GM12878 (cell line): ENCODE results near the gene RPS3A. TPM values are rescaled to one million over a fixed set of nuclear protein-coding genes. Genes with fewer than 3 reads are reported as not detected.

Experiments
- ATAC-seq: fragments of 200-7000 bp; cut with Tn5 transposase; 3 replicates; pipeline ENCODE4 v1.9.1; 2020; ENCODE audit warnings: mild to moderate bottlenecking, moderate library complexity
- BruUV-seq: library from RNA; stranded (reverse); fragments of 400-500 nt; replicated peaks from 2 replicates; lab custom pipeline; 2021; lab: Mats Ljungman, UMichigan
- CTCF ChIA-PET: fragments of 300-600 bp; sonication (Branson Sonifier 250); formaldehyde crosslinking; extraction: SDS; loops from one replicate; lab custom pipeline; 2021; ENCODE audit warnings: inconsistent platforms; lab: Yijun Ruan, JAX
- POLR2A ChIA-PET: fragments of 350-600 bp; formaldehyde crosslinking; extraction: SDS; loops from one replicate; lab custom pipeline; 2021; ENCODE audit warnings: inconsistent platforms; lab: Charles Lee
- RAD21 ChIA-PET: fragments of 300-600 bp; sonication (Branson Sonifier 250); formaldehyde crosslinking; loops from one replicate; lab custom pipeline; 2023; ENCODE audit warnings: antibody characterized with exemption; ENCODE audit not compliant: unreplicated experiment; lab: Charles Lee
- SMC1A ChIA-PET: fragments of 300-600 bp; sonication (Branson Sonifier 250); formaldehyde crosslinking; loops from one replicate; lab custom pipeline; 2023; ENCODE audit not compliant: unreplicated experiment, uncharacterized antibody; lab: Charles Lee
- DNase-seq: peaks from one replicate; pipeline ENCODE4 v3.0.0-alpha.2; 2011; ENCODE audit warnings: low read depth, low spot score
- FAIRE-seq: peaks from 3 replicates; lab custom pipeline; 2011; peaks lifted over from hg19 to GRCh38; lab: Jason Lieb, UNC
- H2AFZ ChIP-seq: 2 replicates; pipeline ENCODE4 v1.6.0; 2011; ENCODE audit warnings: low read depth, low read length, control low read depth; ENCODE audit not compliant: control insufficient read depth
- H3K27ac ChIP-seq: 2 replicates; pipeline ENCODE4 v1.5.1; 2011; ENCODE audit warnings: control low read depth; ENCODE audit not compliant: control insufficient read depth, insufficient read depth
- H3K27me3 ChIP-seq, 2 experiments: replicated peaks in 1 of 2; 2 replicates each; pipeline versions ENCODE4 v1.6.0 to v1.6.1; 2011; ENCODE audit warnings: low read length in 1 of 2; ENCODE audit not compliant: control insufficient read depth in 2 of 2, insufficient read depth in 2 of 2
- H3K36me3 ChIP-seq, 2 experiments: 2 replicates each; pipeline ENCODE4 v1.5.1; 2011; ENCODE audit warnings: low read length in 1 of 2; ENCODE audit not compliant: control insufficient read depth in 2 of 2, insufficient read depth in 2 of 2
- H3K4me1 ChIP-seq: 2 replicates; pipeline ENCODE4 v1.6.1; 2011; ENCODE audit warnings: mild to moderate bottlenecking, low read length, moderate library complexity, mixed read lengths; ENCODE audit not compliant: control insufficient read depth, insufficient read depth
- H3K4me2 ChIP-seq: 2 replicates; pipeline ENCODE4 v1.6.0; 2011; ENCODE audit warnings: control low read depth; ENCODE audit not compliant: control insufficient read depth, insufficient read depth
- H3K4me3 ChIP-seq: fragments of 200-600 bp; sonication (generic); 2 replicates; pipeline ENCODE4 v1.5.1; 2016
- H3K79me2 ChIP-seq: 2 replicates; pipeline ENCODE4 v1.6.0; 2011; ENCODE audit warnings: low read length; ENCODE audit not compliant: control insufficient read depth, insufficient read depth
- H3K9ac ChIP-seq: 2 replicates; pipeline ENCODE4 v1.8.0; 2011; ENCODE audit warnings: low read length, control low read depth, mixed read lengths; ENCODE audit not compliant: control insufficient read depth, insufficient read depth
- H3K9me3 ChIP-seq: replicated peaks from 3 replicates; pipeline ENCODE4 v1.5.1; 2011; ENCODE audit warnings: mild to moderate bottlenecking, low read length; ENCODE audit not compliant: control insufficient read depth, insufficient read depth
- H4K20me1 ChIP-seq: 2 replicates; pipeline ENCODE4 v1.6.0; 2011; ENCODE audit not compliant: control insufficient read depth, insufficient read depth
- HDAC6 ChIP-seq: fragments of 200-600 bp; sonication (generic); IDR thresholded peaks from one replicate; pipeline ENCODE4 v1.8.0; 2017; ENCODE audit warnings: antibody characterized with exemption; ENCODE audit not compliant: unreplicated experiment
- JUNB ChIP-seq: IDR thresholded peaks from 2 replicates; pipeline ENCODE4 v1.6.1; 2016; ENCODE audit warnings: antibody characterized with exemption, mild to moderate bottlenecking
- WRNIP1 ChIP-seq: IDR thresholded peaks from 2 replicates; pipeline ENCODE4 v1.6.1; 2011; ENCODE audit warnings: low read depth, low read length, improper control_type of control experiment, borderline replicate concordance
- WGBS: methylation state at CpG from one replicate; pipeline ENCODE4 v1.1.6; 2016; ENCODE audit warnings: low lambda C conversion rate; ENCODE audit not compliant: insufficient replicate concordance, insufficient coverage; ENCODE audit errors: missing lambda C conversion rate; 5-methylcytosine and 5-hydroxymethylcytosine counted together
- in situ Hi-C: fragments of 300-500 bp; cut with MboI; formaldehyde crosslinking; loops from 9 replicates; pipeline ENCODE4 v1.14.3; 2018; ENCODE audit warnings: mixed read lengths
- intact Hi-C: fragments of 100-400 bp; cut with micrococcal nuclease; formaldehyde crosslinking; loops from one replicate; pipeline ENCODE4 v1.14.2; 2022; ENCODE audit not compliant: unreplicated experiment
- polyA plus RNA-seq, 11 experiments: library from polyadenylated mRNA; depleted of rRNA in 4 of 11; unstranded in 6 of 11; stranded (reverse) in 5 of 11; fragments of >200 nt; fragmentation: Nextera tagmentation in 4 of 11; fragmentation: Illumina TruSeq in 1 of 11; extraction: Ambion mirVana in 4 of 11; extraction: Trizol in 1 of 11; gene quantifications; 1 replicate in 1 of 11; 2 replicates in 10 of 11; pipeline versions ENCODE4 v1.2.1 to v1.2.3, GENCODE V29; 2011 to 2016; ENCODE audit warnings: inconsistent platforms in 2 of 11, missing spikeins in 2 of 11, low read depth in 1 of 11
- total RNA-seq, 4 experiments: library from RNA; depleted of rRNA in 3 of 4; stranded (reverse); fragments of >200 nt in 3 of 4; fragmentation: Illumina TruSeq in 1 of 4; extraction: Trizol in 1 of 4; gene quantifications; 2 replicates each; pipeline versions ENCODE4 v1.2.1 to v1.2.3, GENCODE V29; 2013 to 2021
- TF ChIP-seq, protein P1 (sequence below): fragments of 450-650 bp; IDR thresholded peaks from 2 replicates; pipeline ENCODE4 v1.6.1; 2016; ENCODE audit warnings: mild to moderate bottlenecking

The RPS3A gene
- total and polyA plus RNA-seq, 10 of the 15 experiments (the other 5 are each of a cell fraction or from before 2014, with no cell fraction given): 1,754 to 5,827 (median 3,527) TPM

DNA sequence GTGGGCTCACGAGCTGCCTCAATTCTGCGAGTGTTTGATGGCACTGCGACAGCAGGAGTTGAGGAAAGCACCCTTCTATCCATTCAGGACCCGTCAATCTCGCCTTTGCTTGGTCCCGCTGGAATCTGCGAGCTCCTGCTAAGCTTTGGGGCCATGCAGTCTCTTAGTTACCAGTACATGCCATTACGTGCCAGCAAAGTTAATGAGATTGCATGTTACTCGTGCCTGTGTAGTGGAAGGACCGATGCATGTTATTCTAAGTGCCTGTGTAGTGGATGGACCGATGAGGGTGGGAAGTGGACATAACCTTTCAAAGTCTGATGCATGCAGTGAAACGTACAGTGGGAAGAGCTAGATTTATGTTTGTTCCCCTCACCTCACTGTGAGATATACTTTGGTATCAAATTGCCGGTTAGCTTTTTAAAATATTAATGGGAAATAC, 569 bp downstream of the RPS3A start:
- peaks cover 43% of the 10 kb centered on the region for H3K79me2 ChIP-seq
- WGBS: 3% methylated on average over 13 of the region's 13 CpGs

More for the DNA sequence above, 569 bp downstream of the RPS3A start:
- no peaks in the 10 kb centered on the region for H3K9me3 ChIP-seq
- H3K4me2 ChIP-seq: peak overlapping the region; percentile 83
- ATAC-seq (peak; percentile 18), FAIRE-seq (no peak), DNase-seq (no peak)
- in situ Hi-C loops (loop anchor here (25.0 kb wide), 1 partner anchor 1687 kb away; the partner anchor contains the start of genes ARFIP1 and TIGD4), intact Hi-C loops (loop anchor here (1.0 to 5.0 kb wide), 3 partner anchors 48 to 85 kb away; partner anchors contain the start of gene LRBA)
- ChIA-PET SMC1A (interaction anchor here (0.7 to 1.7 kb wide), 9 partner anchors 22 to 233 kb away, joined by 3 to 8 read pairs (median 3); partner anchors contain the start of gene LRBA), CTCF (interaction anchor here (1.0 to 1.7 kb wide), 5 partner anchors 17 to 139 kb away, joined by 3 to 10 read pairs (median 4); partner anchors contain the start of gene LRBA), POLR2A (interaction anchor here (0.5 to 3.2 kb wide), 7 partner anchors 17 to 803 kb away, joined by 3 to 17 read pairs (median 4); partner anchors contain the start of gene LRBA), RAD21 (interaction anchor here (0.5 to 2.6 kb wide), 8 partner anchors 14 to 811 kb away, joined by 3 to 13 read pairs (median 3); no protein-coding TSS in a partner anchor)
- BruUV-seq: TSS peak; percentile 61
- peak overlapping the region; percentile 74 for H3K27ac ChIP-seq
- H3K27me3 ChIP-seq: no peaks in the 10 kb centered on the region
- peak overlapping the region; percentile 98 for H3K4me3 ChIP-seq
- H3K9ac ChIP-seq: peak overlapping the region; percentile 95
- peaks cover 3 to 28% of the 10 kb centered on the region in 2 experiments for H3K36me3 ChIP-seq
- TF ChIP-seq HDAC6: peak; percentile 25
- TF ChIP-seq, protein P1, sequence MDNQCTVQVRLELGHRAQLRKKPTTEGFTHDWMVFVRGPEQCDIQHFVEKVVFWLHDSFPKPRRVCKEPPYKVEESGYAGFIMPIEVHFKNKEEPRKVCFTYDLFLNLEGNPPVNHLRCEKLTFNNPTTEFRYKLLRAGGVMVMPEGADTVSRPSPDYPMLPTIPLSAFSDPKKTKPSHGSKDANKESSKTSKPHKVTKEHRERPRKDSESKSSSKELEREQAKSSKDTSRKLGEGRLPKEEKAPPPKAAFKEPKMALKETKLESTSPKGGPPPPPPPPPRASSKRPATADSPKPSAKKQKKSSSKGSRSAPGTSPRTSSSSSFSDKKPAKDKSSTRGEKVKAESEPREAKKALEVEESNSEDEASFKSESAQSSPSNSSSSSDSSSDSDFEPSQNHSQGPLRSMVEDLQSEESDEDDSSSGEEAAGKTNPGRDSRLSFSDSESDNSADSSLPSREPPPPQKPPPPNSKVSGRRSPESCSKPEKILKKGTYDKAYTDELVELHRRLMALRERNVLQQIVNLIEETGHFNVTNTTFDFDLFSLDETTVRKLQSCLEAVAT: no peak
- TF ChIP-seq WRNIP1: peak; percentile 96
- TF ChIP-seq JUNB: no peak
- peaks cover 6% of the 10 kb centered on the region for H4K20me1 ChIP-seq
- no peak overlapping the region for H2AFZ ChIP-seq
- H3K4me1 ChIP-seq: peaks cover 23% of the 10 kb centered on the region
